Liver (tissue), 3 donors: ENCODE results near the gene CCNJ.

Source experiments
- ATF3 ChIP-seq: IDR thresholded peaks from 2 replicates; pipeline ENCODE4 v1.6.1; 2016; ENCODE audit warnings: antibody characterized with exemption
- CTCF ChIP-seq: fragments of 150-350 bp; IDR thresholded peaks from 2 replicates; pipeline ENCODE4 v1.5.1; 2017; ENCODE audit warnings: improper control_type of control experiment, low read depth, low read length; ENCODE audit not compliant: missing input control
- EGR1 ChIP-seq, 2 donors: IDR thresholded peaks; 2 replicates each; pipeline ENCODE4 v1.6.1; 2016 to 2018; ENCODE audit warnings: antibody characterized with exemption in 2 of 2, low read depth in 2 of 2
- GABPA ChIP-seq, 2 donors: IDR thresholded peaks in 1 of 2; conservative IDR thresholded peaks in 1 of 2; 2 replicates each; pipeline ENCODE4 v1.6.1; 2016; ENCODE audit warnings: antibody characterized with exemption in 2 of 2, mild to moderate bottlenecking in 1 of 2, moderate library complexity in 1 of 2
- JUND ChIP-seq, 2 donors: IDR thresholded peaks; 2 replicates each; pipeline ENCODE4 v1.6.1; 2016; ENCODE audit warnings: antibody characterized with exemption in 2 of 2
- MAX ChIP-seq: IDR thresholded peaks from 2 replicates; pipeline ENCODE4 v1.6.1; 2016; ENCODE audit warnings: antibody characterized with exemption
- RAD21 ChIP-seq, 2 donors: IDR thresholded peaks; 2 replicates each; pipeline ENCODE4 v1.6.1; 2016; ENCODE audit warnings: antibody characterized with exemption in 2 of 2, mild to moderate bottlenecking in 2 of 2
- REST ChIP-seq: IDR thresholded peaks from 2 replicates; pipeline ENCODE4 v1.6.1; 2016; ENCODE audit warnings: antibody characterized with exemption, mild to moderate bottlenecking
- YY1 ChIP-seq: IDR thresholded peaks from 2 replicates; pipeline ENCODE4 v1.6.1; 2016; ENCODE audit warnings: antibody characterized with exemption, mild to moderate bottlenecking
- ZBTB33 ChIP-seq: IDR thresholded peaks from 2 replicates; pipeline ENCODE4 v1.6.1; 2016; ENCODE audit warnings: antibody characterized with exemption
- donor health status: healthy.
- donor health status: healthy.

- TF ChIP-seq CTCF (no peak), YY1 (no peak), REST (no peak), JUND (IDR thresholded peaks at IDR 0.05) (no peak), RAD21 (IDR thresholded peaks at IDR 0.05) (no peak), ZBTB33 (no peak), GABPA (IDR thresholded peaks at IDR 0.05 in 1 of 2, conservative IDR thresholded peaks at IDR 0.05 in 1 of 2) (no peak), EGR1 (IDR thresholded peaks at IDR 0.05; ENCODE audit: low read depth in 2 of 2) (no peak), ATF3 (no peak), MAX (no peak)
Measured at GRCh38 chr10:96097865-96098264, 54.5 kb downstream of the CCNJ start.
